Transverse colon (tissue), 4 donors: ENCODE results near the gene CAPRIN2. TPM values are rescaled to one million over a fixed set of nuclear protein-coding genes. Genes with fewer than 3 reads are reported as not detected.

ENCODE experiments used
- DNase-seq: peaks from one replicate; pipeline ENCODE4 v3.0.0-alpha.2; 2019
- H3K27ac ChIP-seq, 4 donors: fragments of 200-600 bp; sonication (generic); 2 replicates each; pipeline ENCODE4 v1.5.1; 2016 to 2018; ENCODE audit warnings: inconsistent platforms in 4 of 4
- H3K27me3 ChIP-seq: fragments of 200-600 bp; sonication (generic); 2 replicates; pipeline ENCODE4 v1.5.1; 2017; ENCODE audit warnings: inconsistent platforms
- H3K36me3 ChIP-seq, 4 donors: fragments of 200-600 bp; sonication (generic); 2 replicates each; pipeline ENCODE4 v1.5.1; 2017 to 2019; ENCODE audit warnings: inconsistent platforms in 4 of 4
- H3K4me1 ChIP-seq, 4 donors: fragments of 200-600 bp; sonication (generic); 2 replicates each; pipeline ENCODE4 v1.5.1; 2017 to 2020; ENCODE audit warnings: inconsistent platforms in 4 of 4
- H3K4me3 ChIP-seq, 4 donors: fragments of 200-600 bp; sonication (generic); 1 replicate in 1 of 4; 2 replicates in 3 of 4; pipeline versions ENCODE4 v1.5.1 to v1.6.1; 2017 to 2019; ENCODE audit warnings: inconsistent platforms in 4 of 4
- H3K9me3 ChIP-seq, 2 donors: fragments of 200-600 bp; sonication (generic); 2 replicates each; pipeline ENCODE4 v1.5.1; 2017 to 2019; ENCODE audit warnings: inconsistent platforms in 2 of 2
- CTCF ChIP-seq, 5 experiments: fragments of 200-600 bp in 3 of 5; fragments of 450-650 bp in 2 of 5; sonication (generic) in 3 of 5; IDR thresholded peaks; 1 replicate in 2 of 5; 2 replicates in 3 of 5; pipeline ENCODE4 v1.5.1; 2016 to 2017; ENCODE audit warnings: antibody characterized with exemption in 5 of 5, inconsistent platforms in 3 of 5, mild to moderate bottlenecking in 2 of 5, moderate library complexity in 1 of 5
- EP300 ChIP-seq: sonication (generic); formaldehyde crosslinking; IDR thresholded peaks from one replicate; pipeline ENCODE4 v1.6.1; 2017; ENCODE audit warnings: antibody characterized with exemption, low read depth
- POLR2A ChIP-seq: fragments of 450-650 bp; IDR thresholded peaks from one replicate; pipeline ENCODE4 v1.6.1; 2016; ENCODE audit warnings: antibody characterized with exemption, mild to moderate bottlenecking, moderate library complexity
- POLR2AphosphoS5 ChIP-seq, 3 donors: sonication (generic); formaldehyde crosslinking; IDR thresholded peaks; one replicate each; pipeline ENCODE4 v1.6.1; 2016; ENCODE audit warnings: antibody characterized with exemption in 3 of 3
- WGBS, 2 donors: methylation state at CpG; one replicate each; pipeline ENCODE4 v1.1.5; 2018; ENCODE audit warnings: low coverage in 1 of 2; 5-methylcytosine and 5-hydroxymethylcytosine counted together
- in situ Hi-C, 4 donors: fragments of 200-750 bp; cut with MboI; loops; one replicate each; pipeline versions ENCODE4 v1.15.0 to v1.15.1; 2017; ENCODE audit warnings: low sequenced_read_pairs in 3 of 4, low pct_ligation_motif_present in 1 of 4, low pct_unique_long_range_greater_than_20kb in 1 of 4
- intact Hi-C: fragments of 100-400 bp; cut with DNase I; formaldehyde crosslinking; loops from one replicate; pipeline ENCODE4 v1.15.1; 2023; ENCODE audit warnings: low total_unique reads
- total RNA-seq, 4 donors: library from RNA; depleted of rRNA; stranded (reverse); fragments of >200 nt; gene quantifications; one replicate each; pipeline ENCODE4 v1.1.0, GENCODE V29; 2016

The CAPRIN2 gene
- total RNA-seq, 4 donors from 2014 or later, result 24.7 to 322 (median 42.5) TPM

- H3K27me3 ChIP-seq, result no peaks in the 10 kb centered on the region
- H3K9me3 ChIP-seq, result no peaks in the 10 kb centered on the region
- DNase-seq, result no peak
- WGBS, 2 donors, result 81 to 91% methylated on average over 3 to 4 of the region's 4 CpGs
- H3K27ac ChIP-seq, result no peak overlapping the region
- peaks cover 0 to 81% (median 18%) of the 10 kb centered on the region in 4 donors for H3K36me3 ChIP-seq
- H3K4me3 ChIP-seq, result no peak overlapping the region
- intact Hi-C loops (no loop called here), in situ Hi-C loops (no loop called here)
- TF ChIP-seq EP300 (no peak), POLR2AphosphoS5 (IDR thresholded peaks at IDR 0.05) (no peak), CTCF (IDR thresholded peaks at IDR 0.05) (no peak), POLR2A (no peak)
- H3K4me1 ChIP-seq, result no peaks in the 10 kb centered on the region
These were observed 93.5 kb downstream of the CAPRIN2 start for GRCh38 chr12:30661210-30661609.

Other genes with a start within 250 kb of the CAPRIN2 start
- gene IPO8, start 59.1 kb downstream of the CAPRIN2 start, total RNA-seq, result 10 to 100 TPM; 35.2 to 73.9 (median 62.6) TPM
- gene TSPAN11, start 171.8 kb upstream of the CAPRIN2 start, total RNA-seq, result 1 to 10 TPM; 1.5 to 3.0 (median 2.9) TPM